Activated CD8-positive, alpha-beta memory T cell treated with anti-CD3 and anti-CD28 coated beads, Interleukin-2, amount 50 U/mL, for 4 hours (primary cell): ENCODE measurements around the gene FAM83B.
"Not testable (repeated sequence)": the region's sequence is repeated elsewhere in the genome, so short reads cannot be mapped to it uniquely, and the experiment has no call there.

Experiments
- DNase-seq: peaks from one replicate; pipeline ENCODE4 v3.0.0-alpha.2; 2020

Gene FAM83B

DNA sequence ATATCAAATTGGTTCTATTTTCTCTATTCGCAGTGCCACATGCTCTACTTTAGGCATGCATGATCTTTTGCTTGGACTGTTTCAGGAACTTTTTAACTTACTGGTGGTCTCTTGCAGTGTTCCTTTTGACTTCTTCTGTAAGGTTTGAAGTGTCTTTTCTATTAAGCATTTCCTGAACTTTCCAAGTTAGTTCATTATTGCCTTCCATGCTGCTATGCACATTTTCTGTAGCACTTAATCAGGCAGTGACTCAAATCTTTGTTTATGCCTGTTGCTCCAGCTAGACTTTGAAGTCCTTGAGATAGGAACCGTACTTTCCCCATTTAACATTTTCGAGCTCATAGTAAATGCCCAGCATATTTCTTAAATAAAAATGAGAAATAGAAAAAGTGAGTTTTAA, 52.2 kb downstream of the FAM83B start:
- no peak for DNase-seq

DNA sequence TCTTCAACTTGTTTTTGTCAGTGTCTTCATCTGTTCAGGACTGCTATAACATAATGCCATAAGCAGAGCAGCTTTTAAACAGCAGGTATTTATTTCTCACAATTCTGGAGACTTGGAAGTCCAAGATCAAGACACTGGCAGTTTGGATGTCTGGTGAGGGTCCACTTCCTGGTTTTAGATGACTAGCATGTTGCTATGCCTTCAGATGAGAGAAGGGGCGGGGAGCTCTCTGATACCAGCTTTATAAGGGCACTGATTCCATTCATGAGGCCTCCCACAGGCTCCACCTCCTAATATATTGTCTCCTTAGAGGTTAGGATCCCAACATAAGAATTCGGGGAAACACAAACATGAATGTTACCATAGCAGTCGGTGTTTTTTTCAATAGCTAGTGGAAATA, 52.9 kb downstream of the FAM83B start:
- no peak for DNase-seq

DNA sequence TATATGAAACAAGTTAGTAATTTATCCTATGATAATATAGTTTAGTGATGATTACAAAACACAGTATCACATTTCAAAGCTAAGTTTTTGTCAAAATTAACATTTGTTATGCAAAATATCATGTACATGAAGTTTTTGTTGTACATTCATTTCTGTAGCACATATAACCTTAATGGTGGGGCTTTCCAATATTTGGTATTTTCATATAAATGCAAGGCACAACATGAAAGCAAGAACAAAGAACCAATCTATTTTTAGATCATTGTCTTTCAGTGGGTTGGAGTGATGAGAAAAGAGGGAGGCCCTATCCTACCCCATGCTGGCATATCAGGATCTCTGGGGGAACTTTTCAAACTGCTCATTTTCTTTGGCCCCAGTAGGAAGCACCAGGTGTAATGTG, 53.4 kb downstream of the FAM83B start:
- no peak for DNase-seq

DNA sequence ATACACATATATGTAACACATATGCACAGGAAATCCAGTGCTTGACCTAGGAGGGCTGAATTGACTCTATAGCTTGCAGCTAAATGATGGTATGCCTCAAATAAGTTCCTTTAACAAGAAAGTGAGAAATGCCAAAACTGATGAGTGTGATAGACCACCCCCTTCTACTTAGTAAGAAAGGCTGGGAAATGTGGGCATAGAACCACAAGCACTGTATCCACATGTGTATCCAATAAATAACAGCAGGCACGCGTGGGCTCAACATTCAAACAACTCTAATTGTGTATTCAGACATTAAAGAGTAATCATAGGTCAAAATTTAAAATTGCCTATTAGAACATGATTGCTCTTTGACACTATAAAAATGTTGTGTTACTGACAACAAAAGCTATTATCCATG, 54.1 kb downstream of the FAM83B start:
- DNase-seq: no peak

DNA sequence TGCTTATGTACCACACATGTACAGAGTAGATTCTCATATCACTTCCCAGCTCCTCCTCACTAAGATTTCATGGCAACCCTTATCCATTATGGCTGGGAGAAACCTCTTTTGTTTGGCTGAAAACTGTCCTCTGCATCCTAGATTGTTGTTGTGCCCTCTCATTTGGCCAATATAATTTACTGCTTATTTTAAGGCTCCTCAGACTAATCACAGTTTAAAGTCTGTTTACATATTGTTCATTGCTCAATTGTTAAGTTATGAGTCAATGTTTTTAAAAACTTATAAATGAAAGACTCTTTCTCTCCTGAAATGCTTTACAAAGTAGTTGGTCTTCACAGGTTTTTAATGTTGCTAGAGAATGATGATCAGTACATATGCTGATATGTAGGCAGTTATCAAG, 57.3 kb downstream of the FAM83B start:
- DNase-seq: no peak

DNA sequence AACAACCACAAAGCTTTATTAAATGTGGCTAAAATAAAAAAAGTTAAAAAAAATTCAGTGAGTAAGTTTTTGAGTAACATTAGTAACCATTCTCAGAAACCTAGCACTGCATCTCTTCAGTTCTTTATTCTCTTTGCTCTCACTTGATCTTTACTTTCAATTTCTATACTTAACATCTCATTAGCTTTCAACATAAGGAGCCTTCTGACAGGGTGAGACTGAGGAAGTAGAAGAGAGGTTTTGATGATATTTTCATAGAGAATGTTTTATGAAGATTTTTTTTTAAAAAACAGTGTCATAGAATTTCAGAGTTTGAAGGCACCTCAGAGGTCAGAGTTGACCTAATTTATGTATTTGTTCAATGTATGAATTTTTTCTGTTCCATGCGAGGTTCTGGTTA, 60.8 kb downstream of the FAM83B start:
- DNase-seq: no peak

DNA sequence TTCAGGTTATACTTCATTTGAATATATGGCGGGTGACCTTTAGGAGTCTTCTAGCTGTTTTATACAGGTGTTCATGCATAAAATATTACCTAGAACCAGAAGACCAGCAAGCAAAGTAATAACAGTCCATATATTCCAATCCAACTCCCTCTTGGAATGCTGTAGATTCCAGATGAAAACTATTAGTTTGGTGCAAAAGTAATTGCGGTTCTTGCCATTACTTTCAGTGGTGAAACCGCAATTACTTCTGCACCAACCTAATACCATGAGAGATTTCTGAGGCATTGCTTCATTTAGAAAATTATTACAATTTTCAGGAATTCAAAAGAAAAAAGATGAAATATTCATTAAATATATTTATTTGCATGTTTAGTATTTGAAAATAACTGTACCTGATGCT, 62.6 kb downstream of the FAM83B start:
- no peak for DNase-seq

DNA sequence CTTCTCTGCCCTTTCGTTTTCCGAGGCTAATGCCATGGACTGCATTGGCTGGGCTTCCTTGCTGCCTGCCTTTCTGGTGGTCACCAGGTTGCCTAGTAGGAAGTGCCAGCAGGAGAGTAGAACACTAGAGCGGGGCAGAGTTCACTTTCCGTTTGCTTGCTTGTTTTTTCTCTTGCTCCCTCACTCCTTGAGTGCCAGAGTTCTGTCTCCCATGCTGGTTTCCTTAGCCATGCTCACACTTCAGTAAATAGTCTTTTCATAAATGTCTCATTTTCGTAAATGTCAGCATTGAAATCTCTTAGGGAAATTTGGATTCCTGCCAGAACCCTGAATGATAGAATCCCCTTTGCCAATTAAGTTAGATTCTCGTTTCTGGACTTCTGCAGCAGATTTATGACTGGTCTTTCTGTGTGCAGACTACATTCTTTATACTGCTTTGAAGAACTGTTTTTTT, 63.9 kb downstream of the FAM83B start:
- no peak for DNase-seq

DNA sequence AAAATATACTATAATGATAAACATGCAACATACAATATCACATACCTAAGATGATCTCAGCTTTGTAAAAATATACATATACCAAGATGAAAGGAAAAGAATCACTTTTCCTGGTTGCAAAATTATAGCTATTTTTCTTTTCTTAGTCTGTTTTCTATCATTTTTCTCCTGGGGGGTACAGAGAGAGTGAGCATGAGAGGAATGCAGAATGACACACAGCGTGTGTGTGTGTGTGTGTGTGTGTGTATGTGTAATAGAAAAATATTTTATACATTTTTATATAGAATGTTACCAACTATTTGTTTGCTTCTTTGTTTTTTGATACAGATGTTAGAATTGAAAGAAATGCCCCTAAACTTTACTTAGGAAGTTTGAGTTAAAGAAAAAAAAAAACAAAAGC, 64.3 kb downstream of the FAM83B start:
- no peak for DNase-seq

DNA sequence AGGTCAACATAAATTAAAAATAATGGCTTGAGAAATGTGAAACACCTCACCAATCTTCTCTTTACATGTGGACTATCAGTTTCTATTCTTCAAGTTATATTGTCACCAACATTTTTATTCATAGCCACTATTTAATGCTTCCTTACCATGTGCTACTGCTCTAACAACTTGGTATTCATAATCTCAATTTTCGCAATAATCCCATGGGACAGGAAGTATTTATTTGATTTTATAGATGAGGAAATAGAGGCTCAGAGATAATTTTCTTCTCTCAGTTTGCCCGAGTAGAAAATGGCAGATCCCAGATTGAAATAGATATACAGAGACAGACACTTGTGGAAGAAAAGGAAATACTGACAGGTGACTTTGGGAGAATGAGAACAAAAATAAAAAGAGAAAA, 66.6 kb downstream of the FAM83B start:
- DNase-seq: no peak

DNA sequence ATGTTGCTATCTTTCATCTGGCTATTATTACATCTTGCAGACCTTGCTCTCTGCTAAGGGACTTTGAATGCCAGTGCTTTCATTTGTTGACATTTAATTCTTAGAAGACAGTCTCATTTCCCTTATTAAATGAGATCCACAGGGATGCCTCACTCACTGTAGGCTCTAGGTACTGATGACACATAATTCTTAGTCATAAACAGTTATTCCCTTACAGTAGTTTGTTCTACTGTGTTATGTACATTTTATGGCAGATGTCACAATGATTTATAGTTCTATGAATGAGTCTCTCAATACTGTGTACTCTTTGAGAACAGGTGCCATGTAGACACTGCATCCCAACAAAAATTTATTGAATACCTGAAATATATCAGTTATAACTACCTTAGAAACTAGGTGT, 70.3 kb downstream of the FAM83B start:
- DNase-seq: no peak

DNA sequence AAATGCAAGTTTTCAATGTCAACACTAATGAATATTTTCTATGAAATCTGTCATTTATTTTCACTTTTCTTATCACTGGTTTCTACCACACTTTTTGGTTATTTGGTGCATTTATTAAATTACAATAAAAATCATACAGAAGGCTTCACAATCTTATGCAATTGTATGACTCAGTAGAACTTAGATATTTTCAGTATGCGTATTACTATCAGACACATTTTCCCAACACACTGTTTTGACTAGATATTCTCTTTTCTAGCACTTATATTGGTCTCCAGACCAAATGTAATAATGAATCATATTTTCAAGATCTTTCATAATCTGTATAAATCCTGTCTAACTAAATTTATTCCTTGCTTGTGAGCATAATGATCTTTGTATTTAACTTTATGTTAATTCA, 74.1 kb downstream of the FAM83B start:
- no peak for DNase-seq

DNA sequence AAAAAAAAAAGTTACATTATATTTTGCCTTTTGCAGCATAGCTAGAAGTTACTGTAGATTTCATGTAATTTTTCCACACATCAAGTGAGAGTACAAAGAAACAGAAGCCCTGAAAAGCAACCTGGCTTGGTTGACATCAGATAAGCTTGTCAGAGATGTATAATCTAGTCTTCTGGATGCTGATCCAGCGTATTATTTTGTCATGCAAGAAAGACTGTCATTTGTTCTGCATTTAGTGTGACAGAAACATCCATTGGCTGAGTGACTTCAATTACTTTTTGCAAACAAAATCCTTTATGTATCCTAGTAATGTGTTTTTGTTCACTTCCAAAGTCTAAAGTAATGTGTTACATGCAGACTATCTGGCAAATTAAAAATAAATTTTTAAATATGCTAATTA, 75.3 kb downstream of the FAM83B start:
- DNase-seq: no peak

DNA sequence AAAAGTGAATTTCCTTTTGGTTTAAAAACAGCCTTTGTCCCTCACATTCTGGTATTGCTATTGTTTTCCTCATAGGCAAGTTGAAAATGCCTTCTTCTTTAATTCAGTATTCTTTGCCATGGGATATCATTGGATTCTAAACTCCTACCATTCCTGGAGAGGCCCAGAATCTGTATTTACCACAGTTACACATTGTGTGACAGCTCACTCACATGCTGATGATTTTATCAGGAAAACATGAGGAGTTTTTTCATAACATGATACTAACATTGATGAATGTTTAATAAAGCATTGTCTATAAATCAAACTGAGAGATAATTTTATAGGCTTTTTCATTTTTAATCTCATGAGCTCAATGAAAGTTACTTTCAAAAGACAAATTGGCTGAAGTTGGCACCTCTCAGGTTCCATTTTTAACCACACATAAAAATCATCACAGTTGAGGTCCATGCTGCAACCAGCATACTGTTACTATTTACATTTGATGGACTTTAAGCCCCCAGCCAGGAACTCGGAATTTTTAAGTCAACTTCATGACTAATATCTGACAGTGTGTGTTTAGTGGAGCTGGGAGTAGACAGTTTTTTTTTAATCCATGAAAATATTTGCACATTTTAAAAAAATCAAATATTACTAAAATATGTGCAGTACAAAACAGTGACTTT, 82.8 kb downstream of the FAM83B start:
- DNase-seq: no peak

DNA sequence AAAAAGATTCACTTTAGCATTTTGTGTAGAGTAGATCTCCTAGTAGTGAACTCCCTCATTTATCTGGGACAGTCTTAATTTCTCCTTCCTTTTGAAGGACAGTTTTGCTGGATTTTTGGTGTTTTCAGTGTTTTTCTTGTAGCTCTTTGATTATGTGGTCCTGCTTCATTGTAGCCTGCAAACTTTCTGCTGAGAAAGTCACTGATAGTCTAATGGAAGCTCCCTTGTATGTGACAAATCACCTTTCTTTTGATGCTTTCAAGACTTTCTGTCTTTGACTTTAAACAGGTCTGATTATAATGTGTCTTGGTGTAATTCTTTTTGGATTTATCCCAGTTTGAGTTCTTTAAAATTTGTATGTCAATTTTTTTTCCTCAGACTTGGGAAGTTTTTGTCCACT, 86.1 kb downstream of the FAM83B start:
- no peak for DNase-seq

DNA sequence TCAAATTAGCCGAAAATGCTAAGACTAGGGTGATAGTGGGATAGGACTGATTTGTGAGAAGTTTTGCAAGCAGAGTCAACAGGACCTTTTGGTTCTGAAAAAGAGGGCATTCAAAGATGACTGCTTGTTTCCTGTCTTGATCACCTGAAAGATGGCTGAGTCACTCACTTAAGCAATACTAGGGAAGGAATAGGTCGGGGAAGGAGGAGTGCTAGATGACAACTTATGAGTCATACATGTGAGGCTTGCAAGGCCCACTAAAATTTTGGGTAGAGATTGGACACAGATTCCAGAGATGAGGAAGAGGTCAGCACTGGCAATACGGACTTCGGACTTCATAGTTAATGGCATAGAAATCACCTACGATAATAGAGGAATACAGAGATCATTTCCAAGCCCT, 89.2 kb downstream of the FAM83B start:
- no peak for DNase-seq

DNA sequence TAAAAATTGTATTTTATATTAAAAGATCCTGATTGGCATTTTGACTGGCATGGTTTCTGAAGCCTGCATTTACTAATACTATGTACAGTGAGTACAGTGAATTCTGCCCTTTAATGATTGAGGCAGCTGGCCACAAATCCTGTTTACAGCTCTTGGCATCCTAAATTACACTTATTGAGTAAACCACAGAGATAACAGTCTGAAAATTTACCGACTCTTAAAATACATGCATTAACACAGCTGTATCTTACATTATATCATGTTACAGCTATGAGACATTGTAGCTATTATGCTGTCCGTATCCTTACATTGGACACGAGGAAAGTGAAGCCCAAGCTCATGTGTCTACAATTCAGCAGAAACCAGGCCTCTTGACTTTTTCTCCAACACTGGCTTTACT, 90.8 kb downstream of the FAM83B start:
- no peak for DNase-seq

DNA sequence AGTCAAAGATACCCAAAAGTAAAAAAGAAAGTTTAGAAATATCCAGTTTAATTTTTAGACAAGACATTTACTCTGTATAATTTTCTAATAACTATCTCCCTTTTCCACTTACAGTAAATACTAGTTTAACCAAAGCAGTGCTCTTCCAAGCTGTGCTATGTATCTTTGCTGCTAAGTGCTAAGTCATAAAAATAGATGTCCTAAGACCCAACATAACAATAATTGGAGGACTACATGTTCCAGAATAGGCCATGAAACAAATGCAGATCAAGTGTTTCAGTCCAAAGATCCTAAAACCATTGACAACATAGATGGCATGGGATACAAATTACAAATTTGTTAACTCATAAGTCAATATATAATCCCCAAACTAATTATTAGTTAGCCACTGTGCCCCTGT, 111.1 kb downstream of the FAM83B start:
- no peak for DNase-seq

DNA sequence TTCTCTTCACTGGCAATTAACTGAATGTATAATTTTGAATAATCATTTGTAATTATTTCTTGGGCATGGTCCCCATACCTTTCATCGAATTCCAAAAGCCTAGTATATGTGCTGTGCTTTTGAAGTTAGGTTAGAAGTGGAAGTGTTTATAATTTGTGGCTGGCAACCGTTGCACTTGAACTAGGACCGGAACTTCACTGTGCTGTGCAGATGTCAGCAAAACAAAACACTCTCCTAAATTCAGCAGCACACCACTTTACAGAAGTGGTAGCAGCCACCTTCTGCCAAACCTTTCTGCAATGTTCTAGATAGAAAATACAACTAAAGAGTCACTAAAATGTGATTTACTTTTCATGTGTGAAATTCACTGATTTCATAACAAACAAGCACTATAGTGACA, 111.9 kb downstream of the FAM83B start:
- no peak for DNase-seq

DNA sequence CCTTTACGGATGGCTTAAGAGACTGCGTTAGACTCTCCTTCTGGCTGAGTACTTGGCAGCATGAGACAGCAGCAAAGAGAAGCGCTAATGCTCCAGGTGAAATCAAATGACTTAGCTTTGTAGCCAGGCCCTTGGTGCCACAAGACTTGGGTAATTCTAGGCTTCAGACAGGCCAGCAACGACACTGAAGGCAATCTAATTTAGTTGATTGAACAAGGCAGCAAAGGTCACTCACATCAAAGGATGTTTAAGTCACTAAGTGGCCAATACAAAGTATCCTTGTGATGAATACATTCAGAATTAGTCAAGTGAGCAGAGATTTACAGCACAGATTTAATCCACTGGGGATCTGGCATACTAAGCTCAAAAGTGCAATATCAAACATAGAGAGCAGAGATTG, 113.2 kb downstream of the FAM83B start:
- DNase-seq: no peak

DNA sequence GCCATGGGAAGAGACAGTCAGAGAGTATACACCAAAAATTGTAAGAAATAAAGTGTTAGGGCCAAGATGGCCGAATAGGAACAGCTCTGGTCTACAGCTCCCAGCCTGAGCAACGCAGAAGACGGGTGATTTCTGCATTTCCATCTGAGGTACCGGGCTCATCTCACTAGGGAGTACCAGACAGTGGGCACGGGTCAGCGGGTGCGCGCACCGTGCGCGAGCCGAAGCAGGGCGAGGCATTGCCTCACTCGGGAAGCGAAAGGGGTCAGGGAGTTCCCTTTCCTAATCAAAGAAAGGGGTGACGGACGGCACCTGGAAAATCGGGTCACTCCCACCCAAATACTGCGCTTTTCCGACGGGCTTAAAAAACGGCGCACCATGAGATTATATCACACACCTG, 114.8 kb downstream of the FAM83B start:
- not testable (repeated sequence) for DNase-seq

DNA sequence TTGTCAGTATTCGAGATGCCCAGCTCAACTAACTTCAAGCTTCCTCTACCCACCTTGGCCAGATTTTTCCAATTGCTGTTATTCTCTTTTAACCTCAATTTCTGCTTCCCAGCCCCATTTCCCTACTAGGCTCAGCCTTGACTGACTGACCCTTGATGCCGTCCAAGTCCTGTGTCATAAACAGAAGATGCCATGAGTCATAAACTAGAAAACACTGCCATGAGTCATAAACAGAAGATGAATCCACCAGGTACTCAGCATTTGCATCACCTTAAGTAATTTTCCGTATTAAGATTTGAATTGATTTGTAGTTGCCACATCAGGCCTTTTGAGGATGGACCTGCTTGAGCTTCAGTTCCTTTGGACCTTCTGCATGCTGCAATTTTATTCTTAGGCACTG, 123.8 kb downstream of the FAM83B start:
- DNase-seq: no peak

DNA sequence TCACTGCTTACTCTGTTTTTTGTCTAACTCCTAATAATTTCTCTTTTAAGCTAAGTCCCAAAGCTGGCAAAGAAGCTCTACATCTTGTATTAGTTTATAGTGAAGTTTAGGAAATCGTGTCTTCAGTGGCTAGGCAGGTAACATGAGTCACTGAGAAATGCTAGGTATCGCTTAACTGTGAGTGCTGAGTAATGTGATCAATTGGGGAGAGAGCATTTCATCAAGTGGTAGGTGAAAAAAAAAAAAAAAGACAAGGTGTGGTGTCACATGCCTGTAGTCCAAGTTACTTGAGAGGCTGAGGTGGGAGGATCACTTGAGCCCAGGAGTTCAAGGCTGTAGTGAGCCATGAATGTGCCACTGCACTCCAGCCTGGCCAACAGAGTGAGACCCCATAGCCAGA, 125.3 kb downstream of the FAM83B start:
- DNase-seq: no peak

DNA sequence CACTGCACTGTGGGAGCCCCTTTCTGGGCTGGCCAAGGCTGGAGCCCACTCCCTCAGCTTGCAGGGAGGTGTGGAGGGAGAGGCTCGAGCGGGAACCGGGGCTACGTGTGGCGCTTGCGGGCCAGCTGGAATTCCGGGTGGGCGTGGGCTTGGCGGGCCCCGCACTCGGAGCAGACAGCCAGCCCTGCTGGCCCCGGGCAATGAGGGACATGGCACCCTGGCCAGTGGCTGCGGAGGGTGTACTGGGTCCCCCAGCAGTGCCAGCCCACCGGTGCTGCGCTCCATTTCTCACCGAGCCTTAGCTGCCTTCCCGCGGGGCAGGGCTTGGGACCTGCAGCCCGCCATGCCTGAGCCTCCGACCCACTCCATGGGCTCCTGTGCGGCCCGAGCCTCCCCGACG, 132.6 kb downstream of the FAM83B start:
- not testable (repeated sequence) for DNase-seq

DNA sequence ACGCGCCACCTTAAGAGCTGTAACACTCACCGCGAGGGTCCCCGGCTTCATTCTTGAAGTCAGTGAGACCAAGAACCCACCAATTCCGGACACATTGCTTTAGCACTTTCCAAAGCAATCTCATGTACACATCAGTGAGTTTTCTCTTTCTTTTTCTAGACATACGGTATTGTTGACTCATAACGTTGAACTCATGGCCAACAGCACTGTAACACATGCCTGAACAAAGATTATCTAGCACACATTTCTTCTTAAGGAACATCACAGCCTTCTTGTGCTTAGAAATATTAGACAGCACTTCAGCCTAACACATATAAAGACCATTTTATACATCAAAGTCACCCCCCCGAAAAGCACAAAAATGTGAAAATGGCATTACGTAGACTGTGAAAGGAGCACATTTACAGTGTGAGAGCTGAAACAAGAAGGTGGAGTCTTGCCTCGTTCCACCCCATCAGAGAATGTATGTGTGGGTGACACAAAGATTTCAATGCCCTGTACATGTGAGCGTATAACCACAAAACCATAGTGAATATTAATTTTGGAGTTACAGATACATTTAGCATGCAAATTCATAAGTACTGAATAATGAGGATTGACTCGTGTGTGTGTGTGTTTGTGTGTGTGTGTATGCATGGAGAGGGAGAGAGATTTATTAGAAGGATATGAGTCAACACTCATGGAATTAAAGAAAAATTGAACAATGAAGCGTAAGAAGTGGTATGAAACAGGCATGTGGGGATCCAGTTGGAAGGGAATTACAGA, 134.1 kb downstream of the FAM83B start:
- no peak for DNase-seq
